ENCODE results near the gene TBX4.

The TBX4 gene

GRCh38 chr17:61452301-61453290 is at the start of gene TBX4:
Gene TBX4 (plus strand): TSS chr17:61452422. CDS start chr17:61456491, 4,069 bp downstream.
- DNase-seq (ENCODE audit: low read depth in 2 of 3, low spot score in 2 of 3) = no peak

- no peak for DNase-seq (ENCODE audit: low read depth in 2 of 3, low spot score in 2 of 3)
These were observed 49.0 kb upstream of the TBX4 start for GRCh38 chr17:61402978-61403800.

GRCh38 chr17:61403801-61404662 is 48.2 kb upstream of the TBX4 start:
- DNase-seq (ENCODE audit: low read depth in 2 of 3, low spot score in 2 of 3) = no peak

GRCh38 chr17:61404663-61404912 is 47.6 kb upstream of the TBX4 start:
- DNase-seq (ENCODE audit: low read depth in 2 of 3, low spot score in 2 of 3) = no peak

GRCh38 chr17:61404913-61405685 is 47.1 kb upstream of the TBX4 start:
- DNase-seq (ENCODE audit: low read depth in 2 of 3, low spot score in 2 of 3) = no peak

- DNase-seq (ENCODE audit: low read depth in 2 of 3, low spot score in 2 of 3) = no peak
These were observed 46.3 kb upstream of the TBX4 start for GRCh38 chr17:61405686-61406536.

- no peak for DNase-seq (ENCODE audit: low read depth in 2 of 3, low spot score in 2 of 3)
These were observed 45.7 kb upstream of the TBX4 start for GRCh38 chr17:61406537-61406845.

- no peak for DNase-seq (ENCODE audit: low read depth in 2 of 3, low spot score in 2 of 3)
These were observed 45.0 kb upstream of the TBX4 start for GRCh38 chr17:61406971-61407911.

- no peak for DNase-seq (ENCODE audit: low read depth in 2 of 3, low spot score in 2 of 3)
These were observed 43.8 kb upstream of the TBX4 start for GRCh38 chr17:61408151-61409041.

GRCh38 chr17:61409301-61410112 is 42.7 kb upstream of the TBX4 start:
- no peak for DNase-seq (ENCODE audit: low read depth in 2 of 3, low spot score in 2 of 3)

- peak in 2 of 3 experiments; percentile 31 to 59 for DNase-seq (ENCODE audit: low read depth in 2 of 3, low spot score in 2 of 3)
These were observed 41.8 kb upstream of the TBX4 start for GRCh38 chr17:61410141-61411010.

- DNase-seq (ENCODE audit: low read depth in 2 of 3, low spot score in 2 of 3) = no peak
These were observed 41.3 kb upstream of the TBX4 start for GRCh38 chr17:61411011-61411260.

- no peak for DNase-seq (ENCODE audit: low read depth in 2 of 3, low spot score in 2 of 3)
These were observed 40.7 kb upstream of the TBX4 start for GRCh38 chr17:61411261-61412142.

GRCh38 chr17:61412143-61412859 is 39.9 kb upstream of the TBX4 start:
- peak; percentile 58 to 69 (median 65) for DNase-seq (ENCODE audit: low read depth in 2 of 3, low spot score in 2 of 3)
